GM12874 (cell line): ENCODE data around the gene PRICKLE3.

Experiments used
- TF ChIP-seq, protein P1 (sequence below): IDR thresholded peaks from 2 replicates; pipeline ENCODE4 v1.5.1; 2011; ENCODE audit warnings: low read depth, mild to moderate bottlenecking, control low read depth, low read length, moderate library complexity; ENCODE audit not compliant: insufficient read depth

Gene PRICKLE3, protein sequence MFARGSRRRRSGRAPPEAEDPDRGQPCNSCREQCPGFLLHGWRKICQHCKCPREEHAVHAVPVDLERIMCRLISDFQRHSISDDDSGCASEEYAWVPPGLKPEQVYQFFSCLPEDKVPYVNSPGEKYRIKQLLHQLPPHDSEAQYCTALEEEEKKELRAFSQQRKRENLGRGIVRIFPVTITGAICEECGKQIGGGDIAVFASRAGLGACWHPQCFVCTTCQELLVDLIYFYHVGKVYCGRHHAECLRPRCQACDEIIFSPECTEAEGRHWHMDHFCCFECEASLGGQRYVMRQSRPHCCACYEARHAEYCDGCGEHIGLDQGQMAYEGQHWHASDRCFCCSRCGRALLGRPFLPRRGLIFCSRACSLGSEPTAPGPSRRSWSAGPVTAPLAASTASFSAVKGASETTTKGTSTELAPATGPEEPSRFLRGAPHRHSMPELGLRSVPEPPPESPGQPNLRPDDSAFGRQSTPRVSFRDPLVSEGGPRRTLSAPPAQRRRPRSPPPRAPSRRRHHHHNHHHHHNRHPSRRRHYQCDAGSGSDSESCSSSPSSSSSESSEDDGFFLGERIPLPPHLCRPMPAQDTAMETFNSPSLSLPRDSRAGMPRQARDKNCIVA

DNA sequence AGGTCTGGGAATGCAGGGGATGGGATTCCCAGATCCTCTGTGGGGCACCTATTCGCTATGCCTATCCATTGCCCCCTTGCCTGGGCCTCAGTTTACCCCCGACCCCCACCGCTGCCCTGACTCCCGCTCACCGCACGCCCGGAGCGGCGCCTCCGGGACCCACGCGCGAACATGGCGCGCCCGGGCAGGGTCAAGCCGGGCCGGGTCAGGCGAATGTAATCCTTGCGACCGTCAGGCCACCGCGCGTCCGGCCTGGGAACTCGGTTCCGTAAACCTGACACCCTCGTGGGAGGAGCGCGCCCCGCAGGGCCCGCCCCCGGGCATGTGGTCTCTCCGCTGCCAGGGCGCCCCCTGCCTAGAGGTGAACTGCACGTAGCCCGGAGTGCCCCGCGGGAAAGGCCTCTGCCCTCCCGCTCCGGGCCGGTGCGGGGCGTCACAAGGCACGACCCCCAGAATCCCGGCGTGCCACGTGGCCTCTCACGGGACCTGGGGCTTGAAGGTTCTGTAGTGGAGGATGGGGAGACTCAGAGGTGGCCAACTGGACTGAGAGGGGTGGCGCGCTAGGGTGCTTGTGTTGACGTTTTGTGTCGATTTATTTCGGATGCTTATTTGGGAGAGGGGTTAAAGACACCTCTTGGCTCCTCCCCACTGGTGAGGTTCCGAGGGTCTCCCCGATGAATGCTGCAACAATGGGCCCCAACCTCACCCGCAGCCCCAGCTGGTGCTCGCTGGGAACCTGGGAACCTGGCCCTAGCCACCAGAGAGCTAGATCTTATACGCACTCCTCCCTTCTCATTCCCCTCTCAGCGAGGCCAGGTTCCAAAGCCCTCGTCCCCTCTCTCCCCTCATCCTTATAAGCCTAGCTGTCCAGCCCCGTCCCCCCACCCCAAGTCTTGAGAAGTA is at the start of gene PRICKLE3:
Gene PRICKLE3, minus strand, starts transcription at position 249 of the 903 bp plus-strand sequence. Its CDS starts 76 bp downstream, at position 173.
- TF ChIP-seq, protein P1, sequence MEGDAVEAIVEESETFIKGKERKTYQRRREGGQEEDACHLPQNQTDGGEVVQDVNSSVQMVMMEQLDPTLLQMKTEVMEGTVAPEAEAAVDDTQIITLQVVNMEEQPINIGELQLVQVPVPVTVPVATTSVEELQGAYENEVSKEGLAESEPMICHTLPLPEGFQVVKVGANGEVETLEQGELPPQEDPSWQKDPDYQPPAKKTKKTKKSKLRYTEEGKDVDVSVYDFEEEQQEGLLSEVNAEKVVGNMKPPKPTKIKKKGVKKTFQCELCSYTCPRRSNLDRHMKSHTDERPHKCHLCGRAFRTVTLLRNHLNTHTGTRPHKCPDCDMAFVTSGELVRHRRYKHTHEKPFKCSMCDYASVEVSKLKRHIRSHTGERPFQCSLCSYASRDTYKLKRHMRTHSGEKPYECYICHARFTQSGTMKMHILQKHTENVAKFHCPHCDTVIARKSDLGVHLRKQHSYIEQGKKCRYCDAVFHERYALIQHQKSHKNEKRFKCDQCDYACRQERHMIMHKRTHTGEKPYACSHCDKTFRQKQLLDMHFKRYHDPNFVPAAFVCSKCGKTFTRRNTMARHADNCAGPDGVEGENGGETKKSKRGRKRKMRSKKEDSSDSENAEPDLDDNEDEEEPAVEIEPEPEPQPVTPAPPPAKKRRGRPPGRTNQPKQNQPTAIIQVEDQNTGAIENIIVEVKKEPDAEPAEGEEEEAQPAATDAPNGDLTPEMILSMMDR, result peak; percentile 65

DNA sequence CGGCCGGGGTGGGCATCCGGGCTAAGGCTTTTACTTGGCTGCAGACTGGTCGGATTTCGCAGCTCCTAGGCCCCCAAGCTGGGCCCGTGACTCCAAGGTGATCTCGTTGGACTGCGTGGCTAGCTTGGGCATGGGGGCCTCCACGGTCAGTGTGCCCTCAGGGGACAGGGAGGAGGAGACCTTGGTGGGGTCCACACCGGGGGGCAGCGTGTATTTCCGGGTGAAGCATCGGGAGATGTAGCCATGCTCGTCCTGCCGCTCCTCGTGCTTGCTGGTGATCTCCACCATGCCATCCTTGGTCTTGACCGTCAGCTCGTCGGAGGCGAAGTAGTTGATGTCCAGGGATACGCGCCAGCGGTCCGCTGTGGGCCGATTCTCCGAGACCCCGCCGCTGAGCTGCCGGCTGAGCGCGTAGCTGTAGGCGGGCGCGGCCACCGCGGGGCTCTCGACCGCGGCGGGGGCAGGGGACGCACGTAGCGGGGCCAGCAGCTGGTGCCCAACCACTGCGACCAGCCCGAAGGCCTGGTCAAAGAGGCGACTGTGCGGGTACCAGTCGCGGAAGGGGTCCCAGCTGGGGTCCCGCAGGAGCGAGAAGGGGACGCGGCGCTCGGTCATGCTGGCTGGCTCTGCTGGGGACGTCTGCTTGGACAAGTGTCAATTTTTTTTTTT is 47.8 kb upstream of the PRICKLE3 start:
- TF ChIP-seq, protein P1, result no peak

DNA sequence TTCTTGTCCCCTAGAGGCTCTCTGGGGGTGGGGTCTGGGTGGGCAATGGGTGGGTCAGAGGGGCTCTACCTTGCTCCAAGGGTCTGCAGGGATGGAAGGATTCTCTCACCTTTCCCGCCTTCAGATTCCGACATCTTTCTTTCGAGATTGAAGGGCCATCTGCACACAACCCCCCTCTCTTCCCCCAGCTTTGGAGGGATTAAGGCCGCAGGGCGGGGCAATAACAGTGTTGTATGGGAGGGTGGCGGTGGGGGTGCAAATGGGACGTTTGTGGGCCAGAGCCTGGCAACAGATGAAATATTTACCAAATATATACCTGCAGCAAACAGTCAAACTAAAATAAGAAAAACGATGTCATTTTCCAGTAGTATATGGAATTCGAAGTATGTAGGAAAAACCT is 47.0 kb upstream of the PRICKLE3 start, which contains the start of gene CACNA1F:
Gene CACNA1F, minus strand, starts transcription at position 165 of the 400 bp plus-strand sequence. Its CDS starts 31 bp downstream, at position 134.
- TF ChIP-seq, protein P1, result no peak

DNA sequence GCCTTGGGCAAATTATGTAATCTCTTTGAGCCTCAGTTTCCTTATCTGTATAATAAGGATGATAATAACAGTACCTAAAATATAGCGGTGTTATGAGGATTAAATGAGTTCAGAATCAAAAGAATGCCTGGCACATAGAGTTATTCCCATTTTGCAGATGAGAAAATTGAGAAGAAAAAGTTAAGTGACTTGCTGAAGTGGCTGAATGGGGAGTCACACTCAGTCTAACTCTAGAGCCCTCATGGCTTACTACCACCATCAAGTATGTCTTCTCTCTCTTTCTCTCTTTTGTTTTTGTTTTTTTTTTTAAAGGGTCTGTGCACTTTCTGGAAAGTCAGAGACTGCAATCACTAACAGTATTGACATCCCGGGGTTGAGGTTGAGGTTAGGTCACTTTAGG is 46.4 kb upstream of the PRICKLE3 start:
- TF ChIP-seq, protein P1, result no peak

DNA sequence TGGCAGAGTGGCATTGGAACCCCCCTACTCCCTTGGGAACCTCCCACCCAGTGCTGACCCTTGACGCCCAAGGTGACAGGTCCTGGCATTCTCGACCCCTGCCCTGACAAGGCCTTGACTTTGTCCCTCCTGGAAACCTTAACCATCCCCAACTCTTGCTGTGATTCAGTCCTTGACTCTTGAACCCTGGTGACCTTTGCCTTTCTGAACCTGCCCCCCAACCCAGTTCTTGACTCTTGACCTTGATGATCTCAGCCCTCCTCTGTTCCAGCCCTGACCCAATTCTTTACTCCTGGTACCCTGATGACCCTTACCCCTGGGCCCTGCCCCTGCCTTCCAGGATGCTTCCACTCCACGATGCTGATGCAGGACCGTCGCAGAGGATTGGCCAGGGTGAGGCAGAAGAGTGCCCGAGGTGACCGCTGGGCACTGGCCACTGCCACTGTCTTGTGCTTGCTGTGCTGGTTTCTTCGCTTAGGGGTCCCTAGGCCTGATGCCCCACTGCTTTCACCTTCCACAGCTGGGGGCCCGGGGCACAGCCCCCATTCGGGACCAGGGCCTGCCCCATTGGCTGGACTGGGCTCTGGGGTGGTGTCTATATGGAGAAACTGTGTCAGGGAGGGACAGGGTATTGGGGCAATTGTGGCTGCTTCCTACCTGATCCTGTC is 45.3 kb upstream of the PRICKLE3 start:
- TF ChIP-seq, protein P1, result no peak

DNA sequence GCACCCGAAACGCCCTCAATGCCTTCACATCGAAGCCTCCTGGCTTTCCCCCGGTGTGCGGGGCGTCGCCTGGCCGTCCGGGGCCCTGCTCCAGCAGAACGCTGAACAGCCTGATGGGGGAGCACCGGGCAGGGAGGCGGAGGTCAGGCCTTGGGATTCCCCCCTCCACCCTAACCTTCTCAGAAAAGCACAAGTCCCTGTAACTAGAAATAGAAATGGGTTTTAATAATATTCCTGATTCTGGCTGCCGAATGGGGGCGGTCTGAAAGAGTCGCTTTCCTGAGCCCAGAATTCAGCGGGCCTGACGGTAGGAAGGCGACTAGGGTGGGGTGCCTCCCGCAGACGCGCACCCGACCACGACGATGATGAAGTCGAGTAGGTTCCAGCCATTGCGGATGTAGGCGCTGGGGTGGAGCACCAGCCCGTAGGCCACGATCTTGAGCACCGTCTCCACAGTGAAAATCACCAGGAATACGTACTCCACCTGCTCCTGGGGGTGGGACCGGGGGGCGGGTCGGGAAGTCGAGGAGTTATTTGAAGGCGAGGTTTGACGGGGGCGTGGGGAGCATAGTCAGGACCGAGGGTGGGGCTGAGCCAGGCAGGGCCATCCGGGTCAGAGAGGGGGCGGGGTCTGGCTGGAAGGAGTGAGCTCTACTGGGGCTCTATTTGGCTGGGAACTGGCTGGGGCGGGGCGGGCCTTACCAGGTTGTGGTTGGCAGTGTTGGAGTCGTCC is 44.5 kb upstream of the PRICKLE3 start:
- TF ChIP-seq, protein P1, result peak; percentile 37
